GM12878 (cell line): Measurements from ENCODE around the gene DMPK. TPM values are rescaled to one million over a fixed set of nuclear protein-coding genes. Genes with fewer than 3 reads are reported as not detected.

Experiments used
- ATAC-seq: fragments of 200-7000 bp; cut with Tn5 transposase; 3 replicates; pipeline ENCODE4 v1.9.1; 2020; ENCODE audit warnings: mild to moderate bottlenecking, moderate library complexity
- BruUV-seq: library from RNA; stranded (reverse); fragments of 400-500 nt; replicated peaks from 2 replicates; lab custom pipeline; 2021; lab: Mats Ljungman, UMichigan
- CTCF ChIA-PET: fragments of 300-600 bp; sonication (Branson Sonifier 250); formaldehyde crosslinking; extraction: SDS; loops from one replicate; lab custom pipeline; 2021; ENCODE audit warnings: inconsistent platforms; lab: Yijun Ruan, JAX
- POLR2A ChIA-PET: fragments of 350-600 bp; formaldehyde crosslinking; extraction: SDS; loops from one replicate; lab custom pipeline; 2021; ENCODE audit warnings: inconsistent platforms; lab: Charles Lee
- RAD21 ChIA-PET: fragments of 300-600 bp; sonication (Branson Sonifier 250); formaldehyde crosslinking; loops from one replicate; lab custom pipeline; 2023; ENCODE audit warnings: antibody characterized with exemption; ENCODE audit not compliant: unreplicated experiment; lab: Charles Lee
- SMC1A ChIA-PET: fragments of 300-600 bp; sonication (Branson Sonifier 250); formaldehyde crosslinking; loops from one replicate; lab custom pipeline; 2023; ENCODE audit not compliant: unreplicated experiment, uncharacterized antibody; lab: Charles Lee
- DNase-seq: peaks from one replicate; pipeline ENCODE4 v3.0.0-alpha.2; 2011; ENCODE audit warnings: low read depth, low spot score
- FAIRE-seq: peaks from 3 replicates; lab custom pipeline; 2011; peaks lifted over from hg19 to GRCh38; lab: Jason Lieb, UNC
- H2AFZ ChIP-seq: 2 replicates; pipeline ENCODE4 v1.6.0; 2011; ENCODE audit warnings: low read depth, low read length, control low read depth; ENCODE audit not compliant: control insufficient read depth
- H3K27ac ChIP-seq: 2 replicates; pipeline ENCODE4 v1.5.1; 2011; ENCODE audit warnings: control low read depth; ENCODE audit not compliant: control insufficient read depth, insufficient read depth
- H3K27me3 ChIP-seq, 2 experiments: replicated peaks in 1 of 2; 2 replicates each; pipeline versions ENCODE4 v1.6.0 to v1.6.1; 2011; ENCODE audit warnings: low read length in 1 of 2; ENCODE audit not compliant: control insufficient read depth in 2 of 2, insufficient read depth in 2 of 2
- H3K36me3 ChIP-seq, 2 experiments: 2 replicates each; pipeline ENCODE4 v1.5.1; 2011; ENCODE audit warnings: low read length in 1 of 2; ENCODE audit not compliant: control insufficient read depth in 2 of 2, insufficient read depth in 2 of 2
- H3K4me1 ChIP-seq: 2 replicates; pipeline ENCODE4 v1.6.1; 2011; ENCODE audit warnings: mild to moderate bottlenecking, low read length, moderate library complexity, mixed read lengths; ENCODE audit not compliant: control insufficient read depth, insufficient read depth
- H3K4me2 ChIP-seq: 2 replicates; pipeline ENCODE4 v1.6.0; 2011; ENCODE audit warnings: control low read depth; ENCODE audit not compliant: control insufficient read depth, insufficient read depth
- H3K4me3 ChIP-seq: fragments of 200-600 bp; sonication (generic); 2 replicates; pipeline ENCODE4 v1.5.1; 2016
- H3K79me2 ChIP-seq: 2 replicates; pipeline ENCODE4 v1.6.0; 2011; ENCODE audit warnings: low read length; ENCODE audit not compliant: control insufficient read depth, insufficient read depth
- H3K9ac ChIP-seq: 2 replicates; pipeline ENCODE4 v1.8.0; 2011; ENCODE audit warnings: low read length, control low read depth, mixed read lengths; ENCODE audit not compliant: control insufficient read depth, insufficient read depth
- H3K9me3 ChIP-seq: replicated peaks from 3 replicates; pipeline ENCODE4 v1.5.1; 2011; ENCODE audit warnings: mild to moderate bottlenecking, low read length; ENCODE audit not compliant: control insufficient read depth, insufficient read depth
- H4K20me1 ChIP-seq: 2 replicates; pipeline ENCODE4 v1.6.0; 2011; ENCODE audit not compliant: control insufficient read depth, insufficient read depth
- POLR2A ChIP-seq: IDR thresholded peaks from 2 replicates; pipeline ENCODE4 v1.6.1; 2011; ENCODE audit warnings: low read depth, mild to moderate bottlenecking, low read length
- ZNF622 ChIP-seq: fragments of 450-650 bp; IDR thresholded peaks from 2 replicates; pipeline ENCODE4 v1.6.1; 2017; ENCODE audit warnings: mild to moderate bottlenecking, inconsistent platforms
- WGBS: methylation state at CpG from one replicate; pipeline ENCODE4 v1.1.6; 2016; ENCODE audit warnings: low lambda C conversion rate; ENCODE audit not compliant: insufficient replicate concordance, insufficient coverage; ENCODE audit errors: missing lambda C conversion rate; 5-methylcytosine and 5-hydroxymethylcytosine counted together
- in situ Hi-C: fragments of 300-500 bp; cut with MboI; formaldehyde crosslinking; loops from 9 replicates; pipeline ENCODE4 v1.14.3; 2018; ENCODE audit warnings: mixed read lengths
- intact Hi-C: fragments of 100-400 bp; cut with micrococcal nuclease; formaldehyde crosslinking; loops from one replicate; pipeline ENCODE4 v1.14.2; 2022; ENCODE audit not compliant: unreplicated experiment
- polyA plus RNA-seq, 11 experiments: library from polyadenylated mRNA; depleted of rRNA in 4 of 11; unstranded in 6 of 11; stranded (reverse) in 5 of 11; fragments of >200 nt; fragmentation: Nextera tagmentation in 4 of 11; fragmentation: Illumina TruSeq in 1 of 11; extraction: Ambion mirVana in 4 of 11; extraction: Trizol in 1 of 11; gene quantifications; 1 replicate in 1 of 11; 2 replicates in 10 of 11; pipeline versions ENCODE4 v1.2.1 to v1.2.3, GENCODE V29; 2011 to 2016; ENCODE audit warnings: inconsistent platforms in 2 of 11, missing spikeins in 2 of 11, low read depth in 1 of 11
- total RNA-seq, 4 experiments: library from RNA; depleted of rRNA in 3 of 4; stranded (reverse); fragments of >200 nt in 3 of 4; fragmentation: Illumina TruSeq in 1 of 4; extraction: Trizol in 1 of 4; gene quantifications; 2 replicates each; pipeline versions ENCODE4 v1.2.1 to v1.2.3, GENCODE V29; 2013 to 2021
- TF ChIP-seq, protein P1 (sequence below): IDR thresholded peaks from 2 replicates; pipeline ENCODE4 v1.6.1; 2011; ENCODE audit warnings: mild to moderate bottlenecking, low read depth, low read length, moderate library complexity; ENCODE audit not compliant: insufficient replicate concordance
- TF ChIP-seq, protein P2 (sequence below): fragments of 450-650 bp; IDR thresholded peaks from 2 replicates; pipeline ENCODE4 v1.6.1; 2017; ENCODE audit warnings: low read depth, mild to moderate bottlenecking, moderate library complexity

Gene DMPK
- total and polyA plus RNA-seq, 10 of the 15 experiments (the other 5 are each of a cell fraction or from before 2014, with no cell fraction given): 0.60 to 33.6 (median 5.2) TPM

DNA sequence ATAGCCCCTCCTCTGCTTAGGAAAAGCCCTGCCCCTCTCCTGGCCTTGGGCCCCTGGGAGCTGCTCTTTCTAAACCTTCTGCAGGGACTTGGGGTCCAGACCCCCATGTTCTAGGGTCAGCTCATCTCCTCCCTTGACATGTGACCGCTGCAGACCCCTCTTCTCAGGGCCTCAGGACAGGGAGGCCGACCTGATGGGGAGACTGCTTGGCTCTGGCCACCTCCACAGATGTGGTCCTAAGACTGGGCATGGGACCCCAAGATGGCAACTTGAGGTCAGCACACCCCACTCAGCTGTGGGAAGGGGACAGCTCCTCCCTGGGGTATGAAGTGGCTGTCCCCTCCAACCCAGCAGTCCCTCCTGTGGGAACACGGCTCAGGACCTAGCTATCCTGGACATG is 9.4 kb downstream of the DMPK start (continued):
- TF ChIP-seq, protein P1, sequence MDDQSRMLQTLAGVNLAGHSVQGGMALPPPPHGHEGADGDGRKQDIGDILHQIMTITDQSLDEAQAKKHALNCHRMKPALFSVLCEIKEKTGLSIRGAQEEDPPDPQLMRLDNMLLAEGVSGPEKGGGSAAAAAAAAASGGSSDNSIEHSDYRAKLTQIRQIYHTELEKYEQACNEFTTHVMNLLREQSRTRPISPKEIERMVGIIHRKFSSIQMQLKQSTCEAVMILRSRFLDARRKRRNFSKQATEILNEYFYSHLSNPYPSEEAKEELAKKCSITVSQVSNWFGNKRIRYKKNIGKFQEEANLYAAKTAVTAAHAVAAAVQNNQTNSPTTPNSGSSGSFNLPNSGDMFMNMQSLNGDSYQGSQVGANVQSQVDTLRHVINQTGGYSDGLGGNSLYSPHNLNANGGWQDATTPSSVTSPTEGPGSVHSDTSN: no peak

DNA sequence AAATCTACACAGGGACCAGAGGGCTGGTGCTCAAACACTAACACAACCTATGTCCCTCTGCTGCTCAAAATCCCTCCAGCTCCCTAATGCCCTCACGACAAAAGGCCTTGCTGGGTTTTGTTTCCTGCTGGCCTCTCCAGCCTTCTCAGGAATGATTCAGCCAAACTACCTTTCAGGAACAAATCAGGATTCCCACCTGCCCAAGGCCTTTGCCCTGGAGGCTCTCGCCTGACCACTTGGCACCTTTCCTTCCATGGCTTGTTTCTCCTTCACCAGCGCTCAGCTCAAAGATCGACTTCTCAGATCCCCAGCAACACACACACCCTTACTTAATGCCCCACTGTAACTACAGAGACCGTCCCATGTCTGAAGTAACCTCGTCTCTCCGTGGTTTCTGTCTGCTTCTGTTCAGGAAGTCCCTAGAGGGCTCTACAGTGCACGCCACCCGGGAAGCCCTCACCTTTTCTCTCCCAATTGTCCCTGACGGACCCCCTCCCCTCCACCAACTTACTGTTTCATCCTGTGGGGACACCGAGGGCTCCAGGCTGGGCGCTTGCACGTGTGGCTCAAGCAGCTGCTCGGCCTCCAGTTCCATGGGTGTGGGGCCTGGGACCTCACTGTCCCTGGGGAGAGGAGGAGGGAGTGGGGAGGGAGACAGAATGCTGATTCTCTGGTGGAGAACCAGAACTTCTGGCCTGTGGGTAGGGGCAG is 10.0 kb downstream of the DMPK start:
- intact Hi-C loops: no loop called here
- H3K27ac ChIP-seq: no peak overlapping the region
- H3K36me3 ChIP-seq: no peaks in the 10 kb centered on the region
- no peaks in the 10 kb centered on the region; the same call in 1 of the 2 replicates for H3K79me2 ChIP-seq
- no peak overlapping the region for H3K4me3 ChIP-seq
- no peak overlapping the region for H3K4me2 ChIP-seq
- no TSS peak for BruUV-seq
- POLR2A ChIA-PET: interaction anchor here (0.6 to 1.7 kb wide), 2 partner anchors 45 to 114 kb away, joined by 4 to 10 read pairs; partner anchors contain the start of gene IRF2BP1
- SMC1A ChIA-PET: interaction anchor here (1.0 kb wide), 1 partner anchor 27 kb away, joined by 3 read pairs; no protein-coding TSS in a partner anchor
- H3K4me1 ChIP-seq: peaks cover 4% of the 10 kb centered on the region
- FAIRE-seq (no peak), DNase-seq (no peak), ATAC-seq (no peak)
- H3K27me3 ChIP-seq: no peaks in the 10 kb centered on the region
- no peak for TF ChIP-seq ZNF622
- TF ChIP-seq POLR2A: peak; percentile 47
- TF ChIP-seq, protein P2, sequence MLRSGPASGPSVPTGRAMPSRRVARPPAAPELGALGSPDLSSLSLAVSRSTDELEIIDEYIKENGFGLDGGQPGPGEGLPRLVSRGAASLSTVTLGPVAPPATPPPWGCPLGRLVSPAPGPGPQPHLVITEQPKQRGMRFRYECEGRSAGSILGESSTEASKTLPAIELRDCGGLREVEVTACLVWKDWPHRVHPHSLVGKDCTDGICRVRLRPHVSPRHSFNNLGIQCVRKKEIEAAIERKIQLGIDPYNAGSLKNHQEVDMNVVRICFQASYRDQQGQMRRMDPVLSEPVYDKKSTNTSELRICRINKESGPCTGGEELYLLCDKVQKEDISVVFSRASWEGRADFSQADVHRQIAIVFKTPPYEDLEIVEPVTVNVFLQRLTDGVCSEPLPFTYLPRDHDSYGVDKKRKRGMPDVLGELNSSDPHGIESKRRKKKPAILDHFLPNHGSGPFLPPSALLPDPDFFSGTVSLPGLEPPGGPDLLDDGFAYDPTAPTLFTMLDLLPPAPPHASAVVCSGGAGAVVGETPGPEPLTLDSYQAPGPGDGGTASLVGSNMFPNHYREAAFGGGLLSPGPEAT: no peak
- H4K20me1 ChIP-seq: no peaks in the 10 kb centered on the region
- H2AFZ ChIP-seq: no peak overlapping the region
- in situ Hi-C loops: no loop called here
- RAD21 ChIA-PET: interaction anchor here (0.8 to 1.7 kb wide), 3 partner anchors 27 to 137 kb away, joined by 3 to 5 read pairs (median 4); no protein-coding TSS in a partner anchor
- WGBS: 81% methylated on average over 14 of the region's 14 CpGs
- CTCF ChIA-PET: interaction anchor here (0.6 to 2.0 kb wide), 3 partner anchors 20 to 80 kb away, joined by 4 to 12 read pairs (median 4); partner anchors contain the start of genes DMWD and QPCTL
- H3K9me3 ChIP-seq: no peaks in the 10 kb centered on the region
- no peak overlapping the region for H3K9ac ChIP-seq
